HG03064 (cell line): ENCODE data around the gene ALDH1L1.

Experiments
- ATAC-seq: cut with Tn5 transposase; IDR thresholded peaks from one replicate; pipeline ENCODE4 v1.9.1; 2021; ENCODE audit warnings: low read depth; ENCODE audit not compliant: unreplicated experiment

Gene ALDH1L1

DNA sequence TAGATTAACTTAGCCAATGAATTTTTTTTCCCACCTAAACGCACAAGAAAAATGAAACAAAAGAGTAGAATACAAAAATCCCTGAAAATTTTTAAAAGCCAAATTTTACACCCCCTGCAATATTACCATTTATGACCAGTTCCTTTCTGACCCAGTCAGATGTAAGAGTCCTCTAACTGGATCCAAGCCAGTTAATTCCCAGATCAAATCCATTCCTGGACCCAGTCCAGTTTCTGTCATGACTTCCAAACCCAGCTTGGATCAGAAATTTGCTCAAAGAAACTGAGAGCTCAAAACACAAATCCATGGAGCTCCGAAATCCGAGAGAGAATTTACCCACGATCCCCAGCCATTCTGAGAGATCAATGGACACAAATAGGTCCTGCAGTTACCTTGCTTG, 17.0 kb upstream of the ALDH1L1 start:
- ATAC-seq, result no peak

DNA sequence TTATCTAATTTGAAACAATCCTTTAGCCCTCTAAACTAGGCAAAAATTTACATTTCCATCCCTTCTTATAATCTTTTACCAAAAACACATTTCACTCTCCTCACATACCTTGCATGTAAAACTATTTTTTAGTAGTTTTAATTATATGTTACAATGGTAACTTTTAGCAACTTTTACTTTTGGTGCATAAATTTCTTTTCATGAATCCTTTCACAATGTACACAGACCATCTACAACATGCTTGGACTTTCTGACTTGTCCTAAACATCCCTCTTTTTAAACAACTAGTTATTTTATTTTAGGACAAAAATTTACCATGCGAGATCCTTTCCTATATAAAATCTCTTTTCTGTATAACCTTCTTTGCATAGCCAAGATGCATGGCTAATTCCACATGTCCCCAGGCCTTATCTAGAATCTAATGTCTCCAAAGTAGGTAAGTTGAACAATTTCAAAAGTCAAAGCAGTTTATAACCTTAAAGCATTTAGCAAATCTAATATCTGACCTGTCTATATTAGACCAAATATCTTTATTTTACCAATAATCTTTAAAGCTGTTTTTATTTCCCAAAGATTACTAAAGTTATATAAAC, 14.4 kb upstream of the ALDH1L1 start:
- no peak for ATAC-seq

DNA sequence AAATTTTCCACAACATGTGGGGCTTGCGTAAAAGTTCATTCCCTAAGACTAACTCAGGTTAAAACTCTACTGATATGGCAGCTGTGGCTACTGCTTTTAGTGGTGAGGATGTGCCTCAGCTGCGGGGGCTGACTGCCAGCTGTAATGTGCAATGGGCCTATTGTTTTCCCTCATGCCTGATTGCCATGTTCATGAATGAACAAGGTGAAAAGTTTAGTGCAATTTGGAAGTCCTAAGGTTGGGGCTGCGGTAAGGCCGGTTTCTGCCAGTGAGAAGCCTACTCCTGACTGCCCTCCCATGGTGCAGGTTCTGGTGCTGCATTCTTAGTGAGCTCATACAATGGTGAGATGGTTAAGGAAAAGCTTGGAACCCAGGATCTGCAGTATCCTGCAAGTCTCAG, 10.9 kb upstream of the ALDH1L1 start:
- ATAC-seq, result no peak

- ATAC-seq, result no peak
Measured at GRCh38 chr3:126187920-126188319, 7.5 kb upstream of the ALDH1L1 start.

DNA sequence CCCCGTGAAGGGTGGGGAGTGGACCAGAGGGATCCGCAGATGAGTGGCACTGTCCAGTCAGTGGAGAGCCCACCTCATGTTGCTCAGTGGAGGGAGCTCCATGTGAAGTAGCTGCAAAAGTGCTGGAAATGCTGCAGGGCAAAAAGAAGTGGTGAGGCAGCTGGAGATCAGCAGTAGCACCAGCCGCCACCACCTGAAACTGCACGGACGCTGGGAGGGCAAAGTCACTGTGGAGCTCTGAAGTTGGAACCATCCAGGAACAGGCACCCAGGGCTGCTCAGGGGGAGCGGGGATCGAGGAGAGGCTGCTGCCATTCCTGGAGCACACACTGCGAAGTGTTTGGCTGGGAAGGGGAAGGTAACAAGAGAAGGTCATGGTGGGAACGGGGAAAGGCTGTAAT, 6.4 kb upstream of the ALDH1L1 start:
- ATAC-seq, result no peak

GRCh38 chr3:126186271-126186670, 5.9 kb upstream of the ALDH1L1 start:
- ATAC-seq, result no peak

DNA sequence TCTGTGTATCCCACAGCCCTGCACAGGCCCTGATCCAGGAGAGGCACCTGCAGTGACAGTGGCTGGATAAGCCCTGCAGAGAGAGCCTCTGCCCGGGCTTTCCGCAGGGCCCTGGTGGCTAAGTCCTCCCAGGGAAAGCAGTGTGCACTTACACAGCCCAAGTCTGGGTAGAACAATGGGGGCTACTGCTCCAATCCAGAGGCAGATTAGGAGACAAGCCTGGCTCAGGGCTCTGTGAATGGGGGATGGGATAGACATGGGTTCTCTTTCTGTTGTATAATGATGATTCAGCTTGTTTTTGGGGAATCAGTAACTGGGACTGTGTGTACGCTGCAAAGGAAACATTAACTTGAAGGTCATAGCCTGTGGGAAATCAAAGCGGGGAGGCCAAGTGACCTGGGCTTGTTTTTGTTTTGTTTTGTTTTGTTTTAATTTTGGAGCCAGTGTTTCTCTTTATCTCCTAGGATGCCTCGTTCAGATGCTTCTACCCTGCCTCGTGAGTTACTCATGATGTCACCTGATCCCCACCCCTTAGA, 4.1 kb upstream of the ALDH1L1 start:
- ATAC-seq, result no peak

GRCh38 chr3:126181398-126181725, 976 bp upstream of the ALDH1L1 start:
- ATAC-seq, result no peak

GRCh38 chr3:126179825-126180476, 435 bp downstream of the ALDH1L1 start:
- ATAC-seq, result no peak

- ATAC-seq, result no peak
Measured at GRCh38 chr3:126170073-126170777, 10.2 kb downstream of the ALDH1L1 start.

DNA sequence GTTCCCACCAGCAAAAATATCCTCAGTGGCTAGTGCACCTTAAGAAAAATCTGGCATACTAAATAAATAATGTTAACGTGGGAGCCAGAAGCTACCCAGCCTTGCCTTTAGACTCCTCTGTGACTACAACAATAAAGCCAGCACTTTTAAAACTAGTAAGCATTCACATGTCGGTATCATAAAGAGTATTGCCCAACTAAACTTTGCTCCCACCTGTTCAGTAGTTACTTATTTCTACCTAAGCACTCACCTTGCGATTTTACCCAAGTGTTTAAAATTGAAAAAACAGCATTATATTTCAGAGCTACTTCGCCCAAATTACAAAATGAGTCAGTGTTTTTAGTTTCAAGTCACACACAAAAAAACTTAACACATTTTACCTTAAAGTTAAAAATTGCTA, 12.8 kb downstream of the ALDH1L1 start:
- no peak for ATAC-seq

DNA sequence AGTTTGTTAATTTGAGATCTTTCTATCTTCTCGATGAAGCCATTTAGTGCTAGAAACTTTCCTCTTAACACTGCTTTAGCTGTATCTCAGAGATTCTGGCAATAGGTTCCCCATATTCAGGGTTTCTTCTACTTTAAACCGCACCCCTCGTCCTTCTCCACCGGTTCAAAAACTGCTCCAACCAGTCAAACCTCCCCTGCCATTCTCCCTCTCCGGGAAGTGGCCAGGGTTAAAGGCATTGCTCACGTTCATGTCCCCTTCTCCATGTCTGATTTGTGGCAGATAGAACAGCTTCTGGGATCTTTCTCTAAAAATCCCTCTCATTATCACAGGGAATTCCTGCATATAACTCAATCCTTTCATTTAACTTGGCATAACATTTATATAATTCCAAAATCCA, 14.4 kb downstream of the ALDH1L1 start:
- ATAC-seq, result no peak

DNA sequence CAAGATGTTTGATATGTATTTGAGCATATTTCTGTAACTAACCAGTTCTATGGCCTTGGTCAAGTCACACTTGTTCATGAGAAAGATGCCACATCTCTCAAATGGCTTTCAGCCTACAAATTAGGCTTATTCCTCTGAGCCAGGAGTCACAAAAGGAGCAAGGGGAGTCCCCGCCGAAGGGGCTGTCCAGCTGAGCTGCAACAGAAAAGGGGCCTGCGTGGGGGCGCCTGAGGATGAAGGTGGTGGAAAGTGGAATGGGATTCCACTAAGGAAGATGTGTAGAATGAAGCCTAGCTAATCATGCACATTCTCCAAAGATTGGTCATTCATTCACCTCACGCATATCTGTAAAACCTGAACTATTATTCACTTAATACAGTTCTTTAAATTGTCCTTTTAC, 19.1 kb downstream of the ALDH1L1 start:
- ATAC-seq, result no peak

- ATAC-seq, result no peak
Measured at GRCh38 chr3:126160243-126161210, 19.9 kb downstream of the ALDH1L1 start.

- no peak for ATAC-seq
Measured at GRCh38 chr3:126159476-126159875, 20.9 kb downstream of the ALDH1L1 start.

GRCh38 chr3:126158912-126159454, 21.4 kb downstream of the ALDH1L1 start:
- ATAC-seq, result no peak

DNA sequence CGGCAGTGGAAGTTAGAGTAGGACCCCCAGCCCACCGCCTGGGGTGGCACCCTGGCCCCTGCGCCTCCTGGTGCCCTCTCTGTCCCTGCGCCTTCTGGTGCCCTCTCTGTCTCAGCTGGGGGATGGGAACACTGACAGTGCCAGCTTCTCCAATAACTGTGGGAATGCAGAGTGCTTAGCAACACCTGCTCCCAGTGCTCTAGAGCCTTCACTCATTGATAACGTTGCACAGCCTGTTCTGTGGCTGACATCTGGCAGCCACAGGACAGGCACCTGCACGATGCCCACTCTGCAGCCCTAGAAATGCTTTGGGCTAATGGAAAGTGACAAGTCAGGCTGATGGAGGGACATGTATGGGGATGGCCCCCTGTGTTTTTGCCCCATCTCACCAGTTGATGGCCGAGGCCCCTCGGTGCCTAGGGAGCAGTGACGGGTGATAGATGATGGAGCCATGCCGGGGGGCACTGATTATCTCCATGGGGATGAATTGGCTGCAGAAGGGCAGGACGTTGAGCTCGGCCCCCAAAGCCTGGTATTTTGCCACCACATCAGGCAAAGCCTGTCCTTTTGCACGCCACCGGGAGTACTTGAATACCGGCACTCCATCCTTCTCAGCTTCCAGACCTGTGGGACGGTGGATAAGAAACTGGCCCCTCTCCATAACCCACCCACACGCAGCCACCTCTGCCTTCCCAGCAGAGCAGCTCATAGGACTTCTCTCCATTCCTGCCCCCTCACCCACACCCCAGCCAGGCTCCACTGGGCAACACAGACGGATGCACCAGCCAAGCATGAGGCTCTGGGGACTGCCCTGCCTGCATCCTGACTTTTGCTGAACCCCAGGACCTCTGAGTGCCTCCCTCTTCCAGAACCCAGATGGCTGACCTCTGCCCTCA, 22.1 kb downstream of the ALDH1L1 start:
- ATAC-seq, result no peak

- no peak for ATAC-seq
Measured at GRCh38 chr3:126157083-126157768, 23.2 kb downstream of the ALDH1L1 start.

- no peak for ATAC-seq
Measured at GRCh38 chr3:126156468-126156867, 23.9 kb downstream of the ALDH1L1 start.
